SHP77 (cell line): ENCODE data around the gene POP4.

Source experiments
- DNase-seq, 2 experiments: peaks; one replicate each; lab custom pipeline; 2025; lab: John Stamatoyannopoulos, UW

The POP4 gene

DNA sequence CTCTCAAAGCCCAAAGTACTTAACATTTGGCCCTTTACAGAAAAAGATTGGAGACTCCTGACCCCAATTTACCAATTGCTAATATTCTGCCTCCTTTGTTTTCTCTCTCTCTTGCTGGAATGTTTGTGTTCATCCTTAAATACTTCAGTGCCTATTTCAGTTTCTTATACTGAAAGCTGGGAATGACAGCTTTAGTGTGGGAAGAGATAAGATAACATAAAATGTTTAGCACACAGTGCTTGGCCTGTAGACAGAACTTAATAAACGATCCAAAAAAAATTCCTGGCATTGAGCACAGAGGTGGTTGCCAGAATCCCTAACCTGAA, 56.2 kb downstream of the POP4 start:
- no peak for DNase-seq

DNA sequence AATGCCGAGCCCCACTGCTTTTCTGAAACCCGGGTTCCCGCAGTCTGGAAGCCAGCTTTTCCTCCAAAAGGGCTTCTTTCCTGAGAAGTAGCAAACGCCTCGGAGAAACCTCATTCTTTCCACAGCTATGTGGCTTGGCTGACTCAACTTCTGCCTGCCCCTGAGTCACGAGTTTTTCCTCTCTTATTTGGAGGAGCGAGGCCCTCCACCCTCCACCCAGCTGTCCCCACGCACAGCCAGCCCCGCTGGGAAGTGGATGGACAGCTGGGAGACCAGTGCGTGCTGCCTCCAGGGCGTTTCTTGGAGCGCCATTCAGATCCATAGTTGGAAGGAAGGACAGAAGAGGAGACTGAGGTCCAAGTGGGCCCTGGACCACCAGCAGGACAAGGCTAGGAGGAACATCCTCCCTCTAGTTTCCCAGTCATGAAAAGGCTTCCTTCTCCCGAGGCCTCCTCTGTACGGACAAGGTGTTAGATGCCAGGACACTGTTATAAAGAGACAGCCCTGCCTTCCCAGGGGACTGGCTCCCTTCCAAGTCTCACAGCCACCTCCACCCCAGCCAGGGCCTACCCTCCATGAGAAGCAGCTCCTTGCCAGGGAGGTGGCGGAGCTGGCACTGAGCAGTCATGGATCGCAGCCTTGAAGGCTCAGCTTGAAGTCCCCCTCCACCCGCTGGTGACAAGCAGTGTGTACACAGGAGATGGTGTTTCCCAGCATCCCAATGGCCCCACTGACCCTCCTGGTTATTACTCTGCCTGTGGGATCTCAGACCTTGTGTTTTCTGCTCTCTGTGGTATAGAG, 56.7 kb downstream of the POP4 start:
- DNase-seq, result no peak

DNA sequence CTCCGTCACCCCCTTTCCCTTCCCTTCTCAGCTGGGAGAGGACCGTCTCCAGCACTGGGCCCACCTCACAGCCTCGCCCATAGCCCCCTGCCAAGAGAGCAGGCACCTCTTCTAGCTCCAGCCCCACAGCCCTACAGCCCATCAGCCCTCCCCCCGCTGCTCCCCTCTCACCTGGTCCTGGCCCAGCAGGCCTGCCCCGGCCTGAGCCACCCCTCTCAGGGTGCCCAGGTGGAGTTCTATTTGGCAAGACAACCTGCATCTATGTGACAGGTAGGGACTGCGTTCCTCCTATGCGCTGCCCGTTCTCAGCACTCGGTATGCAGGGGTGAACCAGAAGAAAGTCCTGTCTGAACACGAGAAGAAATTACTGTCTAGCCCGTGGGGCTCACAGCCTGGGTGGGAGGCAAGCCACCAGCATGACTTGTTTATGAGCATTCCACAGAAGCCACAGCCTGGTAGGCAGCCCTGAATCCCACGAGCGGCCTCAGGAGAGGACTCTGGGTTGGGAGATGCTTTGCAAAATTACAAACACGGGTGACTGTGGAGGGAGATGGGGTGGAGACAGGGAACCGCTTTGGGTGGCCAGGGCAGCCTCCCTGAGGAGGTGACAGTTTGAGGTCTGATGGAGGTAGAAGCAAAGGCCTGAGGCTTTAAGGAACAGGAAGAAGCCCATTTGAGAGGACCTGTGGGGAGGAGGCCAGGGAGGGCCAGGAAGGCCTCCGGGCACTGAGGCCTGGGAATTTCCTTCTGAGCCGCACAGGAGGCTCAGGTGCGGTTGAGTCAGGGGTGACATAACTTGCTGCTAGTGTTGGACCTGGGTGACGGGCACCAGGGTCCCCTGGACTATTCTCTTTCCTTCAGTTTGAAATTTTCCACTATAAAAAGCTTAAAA, 58.0 kb downstream of the POP4 start:
- DNase-seq, result no peak

DNA sequence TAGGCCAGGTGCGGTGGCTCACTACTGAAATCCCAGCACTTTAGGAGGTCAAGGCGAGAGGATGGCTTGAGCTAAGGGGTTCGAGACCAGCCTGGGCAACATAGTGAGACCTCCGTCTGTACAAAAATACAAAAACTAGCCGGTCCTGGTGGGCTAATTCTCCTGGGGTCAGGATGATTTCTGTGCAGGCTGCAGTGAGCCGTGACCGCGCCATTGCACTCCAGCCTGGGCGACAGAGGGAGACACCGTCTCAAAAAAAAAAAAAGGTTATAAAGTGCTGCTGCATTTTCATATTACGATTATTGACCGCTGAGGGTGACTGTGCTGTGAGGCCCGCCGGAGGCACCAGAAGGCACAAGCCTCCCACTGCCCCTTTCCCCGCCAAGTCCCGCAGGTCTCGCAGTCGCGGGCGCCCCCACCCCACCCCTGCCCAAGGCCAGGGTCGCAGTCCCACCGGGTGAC, 58.7 kb downstream of the POP4 start:
- DNase-seq, result no peak

DNA sequence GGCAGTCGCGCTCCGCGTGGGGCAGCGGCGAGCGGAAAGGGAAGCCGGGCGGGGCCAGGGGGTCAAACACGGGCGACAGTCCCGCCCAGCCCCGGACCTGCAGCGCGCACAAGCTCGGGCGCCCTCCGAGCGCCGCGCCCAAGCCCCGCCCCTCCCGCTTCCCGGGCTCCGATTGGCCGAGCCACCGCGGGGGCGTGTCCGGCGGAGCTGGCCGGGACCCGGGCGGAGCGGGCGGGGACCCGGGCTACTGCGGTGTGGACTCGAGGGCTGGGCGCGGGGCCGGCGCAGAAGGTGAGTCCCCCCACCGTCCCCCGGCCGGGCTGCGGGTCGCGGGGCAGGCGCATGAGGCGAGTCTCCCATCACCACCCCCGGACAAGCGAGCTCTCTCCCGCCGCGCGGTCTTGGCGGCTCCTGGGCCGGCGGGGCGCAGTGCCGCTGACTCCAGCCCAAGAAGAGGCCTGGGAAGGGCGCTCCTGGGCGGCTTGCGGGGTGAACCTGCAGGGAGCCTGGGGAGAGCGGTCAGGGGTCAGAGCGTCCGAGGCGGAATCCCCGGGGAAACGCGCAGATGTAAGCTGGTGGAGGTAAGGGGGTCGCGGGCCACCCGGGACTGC, 59.2 kb downstream of the POP4 start, which contains the start of gene PLEKHF1:
PLEKHF1 (plus strand) TSS at position 247 of the 611 bp plus-strand sequence. CDS start 8,379 bp downstream, outside the sequence.
- DNase-seq, result peak; percentile 43 to 75

DNA sequence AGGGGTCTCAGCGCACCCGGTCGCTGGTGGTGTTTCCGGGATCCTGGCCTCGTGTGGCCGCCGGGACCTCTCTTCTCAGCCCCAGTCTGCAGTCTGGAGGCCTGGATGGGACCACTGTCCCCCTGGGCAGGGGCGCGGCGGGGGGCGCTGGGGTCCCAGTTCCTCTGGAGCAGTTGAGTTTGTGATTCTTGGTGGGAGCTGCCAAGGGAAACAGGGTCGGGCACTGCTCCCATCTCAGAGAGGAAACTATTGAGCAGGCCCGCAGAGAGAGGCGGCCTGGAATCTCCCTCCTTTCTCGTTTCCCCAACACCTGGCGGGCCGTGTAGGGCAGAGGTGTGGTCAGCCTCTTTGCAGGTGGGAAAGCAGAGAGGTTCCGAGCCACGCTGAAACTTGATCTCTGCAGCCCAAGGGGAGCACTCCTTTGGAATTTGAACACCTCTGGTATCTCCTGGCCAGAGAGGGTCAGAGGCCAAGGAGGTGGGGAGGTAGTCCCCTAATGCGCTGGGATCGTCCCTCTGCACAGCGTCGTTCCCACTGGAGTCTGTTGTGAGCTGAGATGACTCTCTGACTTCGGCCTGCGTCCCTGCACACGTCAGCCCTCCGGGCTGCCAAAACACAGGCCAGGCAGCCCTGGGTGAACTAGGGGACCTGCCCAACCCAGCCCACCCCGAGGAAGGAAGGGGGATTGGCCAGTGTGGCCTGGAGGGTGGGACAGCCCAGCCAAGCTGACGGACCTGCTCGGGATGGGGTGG, 59.9 kb downstream of the POP4 start:
- DNase-seq, result no peak
